H9 (cell line): Measurements from ENCODE around the gene NEK8. TPM values are rescaled to one million over a fixed set of nuclear protein-coding genes. Genes with fewer than 3 reads are reported as not detected.

Experiments
- DNase-seq: peaks from one replicate; pipeline ENCODE4 v3.0.0-alpha.2; 2017
- H2AFZ ChIP-seq: one replicate; pipeline ENCODE4 v1.6.1; 2013; ENCODE audit warnings: mild to moderate bottlenecking, low read length, control low read depth, moderate library complexity
- H2AK5ac ChIP-seq: 2 replicates; pipeline ENCODE4 v1.6.1; 2013; ENCODE audit warnings: low read length, control low read depth, mixed read lengths; ENCODE audit not compliant: insufficient read length
- H2BK120ac ChIP-seq: one replicate; pipeline ENCODE4 v1.6.1; 2013; ENCODE audit warnings: low read depth, mild to moderate bottlenecking, low read length, control low read depth, inconsistent platforms; ENCODE audit not compliant: poor library complexity, severe bottlenecking
- H2BK12ac ChIP-seq: 2 replicates; pipeline ENCODE4 v1.6.1; 2013; ENCODE audit warnings: low read length, control low read depth, mixed read lengths, low read depth; ENCODE audit not compliant: insufficient read length
- H2BK15ac ChIP-seq: 2 replicates; pipeline ENCODE4 v1.6.1; 2013; ENCODE audit warnings: low read depth, low read length, control low read depth
- H2BK20ac ChIP-seq: one replicate; pipeline ENCODE4 v1.6.1; 2013; ENCODE audit warnings: low read depth, mild to moderate bottlenecking, low read length, control low read depth, inconsistent platforms; ENCODE audit not compliant: poor library complexity, severe bottlenecking
- H2BK5ac ChIP-seq: 2 replicates; pipeline ENCODE4 v1.6.1; 2013; ENCODE audit warnings: low read length, control low read depth, mixed read lengths; ENCODE audit not compliant: insufficient read length
- H3K14ac ChIP-seq: 2 replicates; pipeline ENCODE4 v1.6.1; 2013; ENCODE audit warnings: low read length, control low read depth; ENCODE audit not compliant: insufficient read depth
- H3K18ac ChIP-seq: 2 replicates; pipeline ENCODE4 v1.6.1; 2013; ENCODE audit warnings: low read depth, mild to moderate bottlenecking, mixed read lengths, low read length, control low read depth; ENCODE audit not compliant: insufficient read length
- H3K23ac ChIP-seq: 2 replicates; pipeline ENCODE4 v1.6.1; 2013; ENCODE audit warnings: low read length, control low read depth, mixed read lengths, low read depth; ENCODE audit not compliant: insufficient read length
- H3K23me2 ChIP-seq: 2 replicates; pipeline ENCODE4 v1.6.1; 2013; ENCODE audit warnings: low read depth, mild to moderate bottlenecking, mixed read lengths, low read length, control low read depth; ENCODE audit not compliant: insufficient read length, poor library complexity, severe bottlenecking
- H3K27ac ChIP-seq: 2 replicates; pipeline ENCODE4 v1.5.1; 2013; ENCODE audit warnings: low read length, control low read depth, mixed read lengths, low read depth; ENCODE audit not compliant: insufficient read length
- H3K27me3 ChIP-seq: 2 replicates; pipeline ENCODE4 v1.6.1; 2013; ENCODE audit warnings: low read length, control low read depth, inconsistent platforms; ENCODE audit not compliant: insufficient read depth
- H3K4ac ChIP-seq: 2 replicates; pipeline ENCODE4 v1.6.1; 2013; ENCODE audit warnings: low read depth, mild to moderate bottlenecking, control low read depth, inconsistent platforms, low read length, moderate library complexity
- H3K4me1 ChIP-seq: 2 replicates; pipeline ENCODE4 v1.6.1; 2013; ENCODE audit warnings: low read length, control low read depth, inconsistent platforms; ENCODE audit not compliant: insufficient read depth
- H3K4me2 ChIP-seq: 2 replicates; pipeline ENCODE4 v1.6.1; 2013; ENCODE audit warnings: low read length, control low read depth, mixed read lengths; ENCODE audit not compliant: insufficient read length, insufficient read depth
- H3K56ac ChIP-seq: 2 replicates; pipeline ENCODE4 v1.6.1; 2013; ENCODE audit warnings: low read depth, mild to moderate bottlenecking, mixed read lengths, low read length, control low read depth; ENCODE audit not compliant: insufficient read length
- H3K79me1 ChIP-seq: 2 replicates; pipeline ENCODE4 v1.6.1; 2013; ENCODE audit warnings: low read depth, mild to moderate bottlenecking, moderate library complexity, low read length, control low read depth, inconsistent platforms; ENCODE audit not compliant: insufficient read depth, poor library complexity, severe bottlenecking
- H3K79me2 ChIP-seq: 2 replicates; pipeline ENCODE4 v1.6.1; 2013; ENCODE audit warnings: low read length, control low read depth, inconsistent platforms; ENCODE audit not compliant: insufficient read depth
- H3K9ac ChIP-seq: 2 replicates; pipeline ENCODE4 v1.6.1; 2013; ENCODE audit warnings: low read length, control low read depth, mixed read lengths; ENCODE audit not compliant: insufficient read length; ENCODE audit errors: extremely low read depth
- H3K9me3 ChIP-seq: one replicate; pipeline ENCODE4 v1.6.1; 2013; ENCODE audit warnings: low read depth, low read length, inconsistent platforms; ENCODE audit not compliant: control insufficient read depth
- H3T11ph ChIP-seq: one replicate; pipeline ENCODE4 v1.6.1; 2013; ENCODE audit warnings: mild to moderate bottlenecking, low read length, control low read depth, inconsistent platforms
- H4K20me1 ChIP-seq: one replicate; pipeline ENCODE4 v1.6.1; 2013; ENCODE audit not compliant: control insufficient read depth, insufficient read length, insufficient read depth
- H4K5ac ChIP-seq: 2 replicates; pipeline ENCODE4 v1.6.1; 2013; ENCODE audit warnings: low read depth, mild to moderate bottlenecking, mixed read lengths, low read length, control low read depth; ENCODE audit not compliant: insufficient read length
- H4K8ac ChIP-seq: replicated peaks from 2 replicates; pipeline ENCODE4 v1.6.1; 2013; ENCODE audit warnings: low read length, control low read depth, mixed read lengths, low read depth; ENCODE audit not compliant: insufficient read length
- H4K91ac ChIP-seq: 2 replicates; pipeline ENCODE4 v1.6.1; 2013; ENCODE audit warnings: low read depth, mild to moderate bottlenecking, moderate library complexity, mixed read lengths, low read length, control low read depth; ENCODE audit not compliant: insufficient read length
- H3K27ac Mint-ChIP-seq, 3 experiments: 2 replicates in 2 of 3; 3 replicates in 1 of 3; pipeline ENCODE4 v1.8.0; 2020 to 2021; ENCODE audit warnings: mixed read lengths in 3 of 3, mild to moderate bottlenecking in 1 of 3, moderate library complexity in 1 of 3
- H3K27me3 Mint-ChIP-seq: 2 replicates; pipeline ENCODE4 v1.8.0; 2021; ENCODE audit warnings: low read depth, mild to moderate bottlenecking, moderate library complexity, mixed read lengths
- H3K36me3 Mint-ChIP-seq, 3 experiments: 2 replicates in 2 of 3; 3 replicates in 1 of 3; pipeline ENCODE4 v1.8.0; 2020 to 2021; ENCODE audit warnings: low read depth in 3 of 3, mixed read lengths in 3 of 3; ENCODE audit not compliant: insufficient read depth in 1 of 3
- H3K4me1 Mint-ChIP-seq, 2 experiments: 2 replicates each; pipeline ENCODE4 v1.8.0; 2020; ENCODE audit warnings: mixed read lengths in 2 of 2
- H3K4me3 Mint-ChIP-seq, 2 experiments: 2 replicates in 1 of 2; 3 replicates in 1 of 2; pipeline ENCODE4 v1.8.0; 2020 to 2021; ENCODE audit warnings: mild to moderate bottlenecking in 2 of 2, mixed read lengths in 2 of 2, moderate library complexity in 1 of 2
- H3K9me3 Mint-ChIP-seq, 2 experiments: 2 replicates in 1 of 2; 3 replicates in 1 of 2; pipeline ENCODE4 v1.8.0; 2020; ENCODE audit warnings: mild to moderate bottlenecking in 2 of 2, mixed read lengths in 2 of 2, moderate library complexity in 1 of 2
- CTCF ChIP-seq: fragments of 200-600 bp; sonication (generic); conservative IDR thresholded peaks from 3 replicates; pipeline ENCODE4 v1.8.0; 2021; ENCODE audit warnings: antibody characterized with exemption, mild to moderate bottlenecking
- WGBS: extraction: QIAGEN DNeasy Blood & Tissue Kit; methylation state at CpG from one replicate; pipeline ENCODE4 v1.1.7; 2013; ENCODE audit warnings: missing lambda C conversion rate, low lambda C conversion rate, mixed read lengths; ENCODE audit not compliant: insufficient read length; ENCODE audit errors: extremely low coverage; 5-methylcytosine and 5-hydroxymethylcytosine counted together
- total RNA-seq: library from RNA; stranded (reverse); gene quantifications from 2 replicates; pipeline ENCODE4 v1.2.1, GENCODE V29; 2021

NEK8 gene
- total RNA-seq, 1 experiment from 2014 or later, result 18.8 TPM

GRCh38 chr17:28747051-28747691 lies 18.6 kb downstream of the NEK8 start:
- peak; percentile 52 for DNase-seq
- Histone ChIP-seq H2BK15ac (no peak overlapping the region), H2BK12ac (no peak overlapping the region), H3K27ac (no peak overlapping the region), H3K23me2 (peaks cover 15% of the 10 kb centered on the region), H3K18ac (no peak overlapping the region), H3K14ac (no peak overlapping the region), H3K27me3 (no peaks in the 10 kb centered on the region), H4K5ac (no peak overlapping the region), H3K4ac (no peak overlapping the region), H2BK120ac (no peak overlapping the region), H3K9ac (no peak overlapping the region), H2BK20ac (no peak overlapping the region), H3K79me1 (no peaks in the 10 kb centered on the region), H4K20me1 (no peaks in the 10 kb centered on the region), H2AK5ac (no peak overlapping the region), H2BK5ac (no peak overlapping the region), H3K79me2 (peaks cover 16% of the 10 kb centered on the region; the same call in 1 of the 2 replicates), H3K4me1 (peaks cover 5% of the 10 kb centered on the region; the same call in 1 of the 2 replicates), H2AFZ (no peak overlapping the region), H3T11ph (no peak overlapping the region), H3K23ac (no peak overlapping the region), H4K8ac (no peak overlapping the region), H3K4me2 (peak overlapping the region; percentile 84), H4K91ac (no peak overlapping the region), H3K56ac (no peak overlapping the region), H3K9me3 (no peaks in the 10 kb centered on the region)
- Mint-ChIP-seq H3K27me3 (no peaks in the 10 kb centered on the region; the same call in none of the 2 replicates), H3K36me3 (peaks cover 41 to 67% (median 43%) of the 10 kb centered on the region in 3 experiments; a peak in 6 of 7 replicates), H3K27ac (peak overlapping the region in 2 of 3 experiments; percentile 79 to 90; a peak in 2 of 7 replicates), H3K4me1 (peaks cover 17 to 34% of the 10 kb centered on the region in 2 experiments), H3K9me3 (no peaks in the 10 kb centered on the region), H3K4me3 (peak overlapping the region in 1 of 2 experiments; percentile 93; a peak in 3 of 5 replicates)
- no peak for TF ChIP-seq CTCF
- no CpG with 5 or more reads among the region's 7 CpGs for WGBS
